ENCODE results near the gene ZBED5. TPM values are rescaled to one million over a fixed set of nuclear protein-coding genes. Genes with fewer than 3 reads are reported as not detected.

The ZBED5 gene
- total RNA-seq, 1 donor from 2014 or later: 45.5 TPM

DNA sequence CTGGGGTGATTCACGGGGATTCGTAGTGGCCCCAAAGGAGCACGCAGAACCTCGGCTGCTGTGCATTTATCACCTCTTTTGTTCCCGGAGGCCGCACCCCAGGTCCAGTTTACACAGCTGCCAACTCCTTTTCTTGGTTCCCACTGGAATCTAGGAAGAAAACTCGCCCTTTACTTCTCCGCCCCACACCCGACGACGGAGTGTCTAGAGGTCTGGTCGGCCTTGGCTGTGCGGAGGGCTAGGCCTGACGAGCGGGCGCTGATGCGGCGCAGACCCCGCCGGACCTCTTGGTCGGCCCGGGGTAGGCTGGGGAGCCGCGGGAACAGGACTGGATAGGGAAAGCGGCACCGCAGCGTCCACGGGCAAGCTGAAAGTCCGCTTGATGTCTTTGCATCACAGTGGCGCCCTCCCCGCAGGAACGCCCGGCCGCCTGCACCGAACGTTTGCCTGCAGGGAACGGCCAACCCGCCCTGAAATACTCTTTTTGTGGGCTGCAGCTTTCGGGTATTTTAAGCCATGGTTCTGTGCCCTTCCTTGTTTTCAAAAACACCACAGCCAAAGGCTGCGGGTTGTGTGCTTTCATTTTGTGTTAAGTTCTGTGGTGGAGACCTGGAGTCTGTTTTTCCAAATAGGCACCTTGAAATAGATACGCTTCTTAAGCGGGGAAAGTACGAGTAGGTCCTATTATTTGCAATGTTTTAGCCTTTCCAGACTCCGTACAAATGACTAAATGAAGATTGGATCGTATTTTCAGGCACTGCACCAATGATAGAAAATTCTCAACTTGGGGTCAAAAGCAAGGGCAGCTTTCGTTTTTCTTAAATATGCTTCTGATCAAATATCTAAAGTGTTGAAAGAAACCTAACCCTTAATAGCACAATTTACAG lies 829 bp upstream of the ZBED5 start:
- intact Hi-C loops (cut with DNase I): loop anchor here (10.0 kb wide), 1 partner anchor 54 kb away; the partner anchor contains the start of gene EIF4G2
- Histone ChIP-seq H3K4me3 (peak overlapping the region; percentile 80), H3K36me3 (peaks cover 22% of the 10 kb centered on the region), H3K27ac (peak overlapping the region; percentile 96), H3K27me3 (ENCODE audit: low read depth) (no peaks in the 10 kb centered on the region), H3K4me1 (peaks cover 31% of the 10 kb centered on the region), H3K9me3 (no peaks in the 10 kb centered on the region)
- ATAC-seq (peak; percentile 67 to 70), DNase-seq (peak; percentile 76)
- TF ChIP-seq, protein P1, sequence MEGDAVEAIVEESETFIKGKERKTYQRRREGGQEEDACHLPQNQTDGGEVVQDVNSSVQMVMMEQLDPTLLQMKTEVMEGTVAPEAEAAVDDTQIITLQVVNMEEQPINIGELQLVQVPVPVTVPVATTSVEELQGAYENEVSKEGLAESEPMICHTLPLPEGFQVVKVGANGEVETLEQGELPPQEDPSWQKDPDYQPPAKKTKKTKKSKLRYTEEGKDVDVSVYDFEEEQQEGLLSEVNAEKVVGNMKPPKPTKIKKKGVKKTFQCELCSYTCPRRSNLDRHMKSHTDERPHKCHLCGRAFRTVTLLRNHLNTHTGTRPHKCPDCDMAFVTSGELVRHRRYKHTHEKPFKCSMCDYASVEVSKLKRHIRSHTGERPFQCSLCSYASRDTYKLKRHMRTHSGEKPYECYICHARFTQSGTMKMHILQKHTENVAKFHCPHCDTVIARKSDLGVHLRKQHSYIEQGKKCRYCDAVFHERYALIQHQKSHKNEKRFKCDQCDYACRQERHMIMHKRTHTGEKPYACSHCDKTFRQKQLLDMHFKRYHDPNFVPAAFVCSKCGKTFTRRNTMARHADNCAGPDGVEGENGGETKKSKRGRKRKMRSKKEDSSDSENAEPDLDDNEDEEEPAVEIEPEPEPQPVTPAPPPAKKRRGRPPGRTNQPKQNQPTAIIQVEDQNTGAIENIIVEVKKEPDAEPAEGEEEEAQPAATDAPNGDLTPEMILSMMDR (IDR thresholded peaks at IDR 0.05): no peak

DNA sequence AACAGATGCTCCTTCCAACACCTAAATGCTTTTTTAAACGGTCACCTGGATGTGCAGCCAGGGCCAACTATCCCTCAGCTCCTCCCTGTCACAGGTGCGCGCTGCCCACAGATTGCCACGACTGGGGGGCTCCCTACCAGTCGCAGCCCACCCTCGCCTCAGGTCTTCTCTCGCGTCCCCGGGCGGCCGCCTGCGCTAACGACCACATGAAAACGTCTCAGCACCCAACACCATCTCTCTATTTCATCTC lies 469 bp downstream of the ZBED5 start:
- peaks cover 31% of the 10 kb centered on the region for H3K4me1 ChIP-seq
- peak; percentile 4 to 17 for ATAC-seq
- peak overlapping the region; percentile 80 for H3K4me3 ChIP-seq
- peak overlapping the region; percentile 96 for H3K27ac ChIP-seq
- intact Hi-C loops (cut with DNase I): loop anchor here (10.0 kb wide), 1 partner anchor 53 kb away; the partner anchor contains the start of gene EIF4G2
- no peaks in the 10 kb centered on the region for H3K9me3 ChIP-seq
- TF ChIP-seq, protein P1 (IDR thresholded peaks at IDR 0.05): no peak
- peak; percentile 50 for DNase-seq
- no peaks in the 10 kb centered on the region for H3K27me3 ChIP-seq (ENCODE audit: low read depth)
- peaks cover 35% of the 10 kb centered on the region for H3K36me3 ChIP-seq

DNA sequence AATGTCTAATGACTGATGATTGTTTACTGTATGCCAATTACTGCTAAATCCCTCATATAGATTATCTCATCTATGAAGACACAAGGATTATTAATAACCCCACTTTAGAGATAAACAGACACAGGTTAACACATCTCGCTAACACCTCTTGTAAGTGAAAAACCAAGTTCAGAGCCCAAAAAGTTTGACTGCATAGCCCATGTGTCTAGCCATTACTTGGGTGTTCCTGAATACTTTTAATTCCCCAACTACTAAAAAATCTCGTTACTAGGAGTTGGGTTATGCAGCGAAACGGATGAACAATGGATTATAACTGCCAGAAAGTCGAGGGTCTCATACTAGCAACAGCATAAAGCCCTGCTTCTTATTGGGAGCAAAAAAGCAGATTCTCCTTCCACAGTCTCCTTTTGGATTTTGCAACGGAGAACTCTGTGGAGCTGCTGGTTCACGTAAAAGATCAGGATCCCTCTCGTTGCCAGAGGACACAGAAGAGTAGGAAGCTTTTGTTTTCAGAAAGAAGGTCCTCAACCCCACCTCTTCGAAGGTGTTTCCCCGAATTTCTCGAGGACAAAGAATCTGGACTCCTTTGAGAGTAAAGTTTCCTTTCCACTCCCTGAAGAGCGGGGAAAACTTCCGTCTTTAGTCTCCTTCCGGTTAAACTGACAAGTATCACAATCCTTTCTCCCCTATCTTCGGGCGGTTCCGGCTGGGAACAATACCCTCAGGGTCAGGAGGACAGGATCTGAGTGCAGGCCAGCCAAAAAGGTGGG lies 979 bp downstream of the ZBED5 start:
- H3K27ac ChIP-seq: peak overlapping the region; percentile 96
- no peaks in the 10 kb centered on the region for H3K27me3 ChIP-seq (ENCODE audit: low read depth)
- no peaks in the 10 kb centered on the region for H3K9me3 ChIP-seq
- intact Hi-C loops (cut with DNase I): loop anchor here (10.0 kb wide), 1 partner anchor 52 kb away; the partner anchor contains the start of gene EIF4G2
- TF ChIP-seq, protein P1 (IDR thresholded peaks at IDR 0.05): no peak
- peaks cover 31% of the 10 kb centered on the region for H3K4me1 ChIP-seq
- no peak for DNase-seq
- H3K36me3 ChIP-seq: peaks cover 40% of the 10 kb centered on the region
- H3K4me3 ChIP-seq: peak overlapping the region; percentile 80
- ATAC-seq: peak; percentile 37 to 57

DNA sequence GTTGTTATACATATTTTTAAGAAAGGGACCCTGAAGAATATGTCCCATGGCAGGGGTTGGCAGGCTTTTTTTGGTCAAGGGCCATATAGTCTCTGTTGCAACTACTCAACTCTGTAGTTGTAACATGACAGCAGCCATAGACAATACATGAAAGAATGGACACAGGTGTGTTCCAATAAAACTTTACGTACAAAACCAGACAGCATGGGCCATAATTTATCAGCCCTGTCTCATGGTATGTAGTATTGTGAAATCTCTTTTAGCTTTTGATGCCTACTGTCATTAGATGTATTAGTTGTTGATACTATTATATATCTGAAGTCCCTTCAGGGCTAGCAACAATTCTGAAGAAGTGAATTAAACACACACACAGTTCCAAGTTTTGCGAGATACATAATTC lies 2.6 kb downstream of the ZBED5 start:
- no peak for ATAC-seq
- H3K27me3 ChIP-seq (ENCODE audit: low read depth): no peaks in the 10 kb centered on the region
- DNase-seq: no peak
- peaks cover 31% of the 10 kb centered on the region for H3K4me1 ChIP-seq
- no peaks in the 10 kb centered on the region for H3K9me3 ChIP-seq
- H3K27ac ChIP-seq: no peak overlapping the region
- H3K4me3 ChIP-seq: no peak overlapping the region
- intact Hi-C loops (cut with DNase I): loop anchor here (10.0 kb wide), 1 partner anchor 50 kb away; the partner anchor contains the start of gene EIF4G2
- H3K36me3 ChIP-seq: peaks cover 45% of the 10 kb centered on the region
- TF ChIP-seq, protein P1 (IDR thresholded peaks at IDR 0.05): no peak

DNA sequence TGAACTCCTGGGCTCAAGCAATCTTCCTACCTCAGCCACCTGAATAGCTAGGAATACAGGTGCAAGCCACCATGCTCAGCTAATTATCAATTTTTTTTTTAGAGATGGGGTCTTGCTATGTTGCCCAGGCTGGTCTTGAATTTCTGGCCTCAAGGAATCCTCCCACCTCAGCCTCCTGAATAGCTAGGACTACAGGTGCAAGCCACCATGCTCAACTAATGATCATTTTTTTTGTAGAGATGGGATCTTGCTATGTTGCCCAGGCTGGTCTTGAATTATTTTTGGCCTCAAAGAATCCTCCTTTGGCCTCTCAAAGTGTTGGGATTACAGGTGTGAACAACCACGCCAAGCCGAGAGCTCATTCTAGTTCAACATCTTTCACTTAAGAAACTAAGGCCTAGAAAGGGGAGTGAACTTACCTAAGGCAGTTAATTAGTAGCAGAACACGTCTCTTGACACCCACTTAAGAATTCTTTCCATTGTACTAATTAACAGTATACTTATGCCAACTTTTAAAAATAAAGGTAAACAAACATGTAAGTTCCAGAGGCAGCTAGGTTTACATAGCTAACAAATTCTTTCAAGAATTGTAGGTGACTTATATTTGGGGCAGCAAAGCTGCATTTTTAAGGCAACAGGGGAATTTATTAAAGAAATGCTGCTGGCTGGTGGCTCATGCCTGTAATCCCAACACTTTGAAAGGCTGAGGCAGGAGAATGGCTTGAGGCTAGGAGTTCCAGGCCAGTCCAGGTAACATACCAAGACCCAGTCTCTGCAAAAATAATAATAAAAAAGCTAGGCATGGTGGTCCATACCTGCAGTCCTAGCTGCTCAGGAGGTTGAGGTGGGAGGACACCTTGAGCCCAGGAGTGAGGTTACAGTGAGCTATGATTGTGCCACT lies 9.6 kb downstream of the ZBED5 start:
- Histone ChIP-seq H3K4me3 (no peak overlapping the region), H3K27me3 (ENCODE audit: low read depth) (no peaks in the 10 kb centered on the region), H3K36me3 (peaks cover 18% of the 10 kb centered on the region), H3K9me3 (no peaks in the 10 kb centered on the region), H3K4me1 (peaks cover 11% of the 10 kb centered on the region), H3K27ac (peak overlapping the region; percentile 27)
- DNase-seq (no peak), ATAC-seq (peak; percentile 72 to 73)
- TF ChIP-seq, protein P1 (IDR thresholded peaks at IDR 0.05): no peak
- intact Hi-C loops (cut with DNase I): no loop called here
